GM19372 (cell line): Measurements from ENCODE around the gene SPATA1.
"Not testable (repeated sequence)": the region's sequence is repeated elsewhere in the genome, so short reads cannot be mapped to it uniquely, and the experiment has no call there.

Experiments used
- ATAC-seq: cut with Tn5 transposase; IDR thresholded peaks from one replicate; pipeline ENCODE4 v1.9.1; 2021; ENCODE audit warnings: mild to moderate bottlenecking, low read depth, moderate library complexity; ENCODE audit not compliant: unreplicated experiment

SPATA1 gene

GRCh38 chr1:84507887-84508286, 1.7 kb downstream of the SPATA1 start:
- not testable (repeated sequence) for ATAC-seq

DNA sequence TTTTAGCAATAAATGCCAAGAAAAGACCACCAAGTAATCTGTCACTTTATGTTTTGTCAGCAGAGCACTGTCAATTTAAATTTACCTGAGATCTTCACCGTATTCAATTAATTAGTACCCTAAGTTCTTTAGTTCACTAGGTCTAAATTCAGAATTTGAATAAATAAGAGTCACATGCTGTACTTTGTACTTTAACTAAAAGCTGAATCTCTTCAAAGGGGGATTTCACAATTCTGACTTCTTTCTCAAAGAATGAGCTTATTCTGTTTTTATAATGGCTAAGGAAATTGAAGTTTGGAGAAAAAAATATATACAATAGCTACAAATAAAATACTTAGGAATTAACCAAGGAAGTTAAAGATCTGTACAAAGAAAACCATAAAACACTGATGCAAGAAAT, 2.3 kb downstream of the SPATA1 start:
- ATAC-seq, result no peak

DNA sequence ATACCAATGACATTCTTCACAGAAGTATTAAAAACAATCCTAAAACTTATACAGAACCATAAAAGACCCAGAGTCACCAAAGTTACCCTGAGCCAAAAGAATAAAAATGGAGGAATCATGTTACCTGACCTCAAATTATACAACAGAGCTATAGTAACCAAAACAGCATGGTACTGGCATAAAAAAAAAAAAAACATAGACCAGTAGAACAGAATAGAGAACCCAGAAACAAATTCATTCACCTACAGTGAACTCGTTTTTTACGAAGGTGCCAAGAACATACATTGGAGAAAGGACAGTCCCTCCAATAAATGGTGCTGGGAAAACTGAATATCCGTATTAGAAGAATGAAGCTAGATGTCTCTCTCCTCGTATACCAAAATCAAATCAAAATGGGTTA, 2.8 kb downstream of the SPATA1 start:
- no peak for ATAC-seq

DNA sequence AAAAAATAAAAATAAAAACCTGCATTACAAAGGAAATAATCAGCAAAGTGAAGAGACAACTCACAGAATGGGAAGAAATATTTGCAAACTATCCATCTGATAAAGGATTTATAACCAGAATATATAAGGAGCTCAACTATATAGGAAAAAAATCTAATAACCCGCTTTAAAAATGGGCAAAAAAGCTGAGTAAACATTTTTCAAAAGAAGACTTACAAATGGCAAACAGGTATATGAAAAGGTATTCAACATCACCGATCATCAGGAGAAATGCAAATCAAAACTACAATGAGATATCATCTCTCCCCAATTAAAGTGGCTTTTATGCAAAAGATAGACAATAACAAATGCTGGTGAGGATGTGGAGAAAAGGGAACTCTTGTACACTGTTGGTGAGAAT, 4.0 kb downstream of the SPATA1 start:
- ATAC-seq, result no peak

DNA sequence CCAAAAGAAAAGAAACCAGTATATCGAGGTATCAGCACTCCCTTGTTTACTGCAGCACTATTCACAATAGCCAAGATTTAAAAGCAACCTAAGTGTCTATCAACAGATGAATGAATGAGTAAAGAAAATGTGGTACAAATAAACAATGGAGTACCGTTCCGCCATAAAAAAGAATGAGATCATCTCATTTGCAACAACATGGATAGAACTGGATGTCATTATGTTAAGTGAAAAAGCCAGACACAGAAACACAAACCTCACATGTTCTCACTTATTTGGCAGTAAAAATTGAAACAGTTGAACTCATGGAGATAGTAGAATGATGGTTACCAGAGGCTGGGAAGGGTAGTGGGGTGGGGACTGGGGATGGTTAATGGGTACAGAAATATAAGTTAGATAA, 4.5 kb downstream of the SPATA1 start:
- ATAC-seq, result no peak

- ATAC-seq, result no peak
Measured at GRCh38 chr1:84524590-84524989, 18.4 kb downstream of the SPATA1 start.

GRCh38 chr1:84525779-84526178, 19.6 kb downstream of the SPATA1 start:
- ATAC-seq, result no peak

- no peak for ATAC-seq
Measured at GRCh38 chr1:84538599-84538998, 32.4 kb downstream of the SPATA1 start.

DNA sequence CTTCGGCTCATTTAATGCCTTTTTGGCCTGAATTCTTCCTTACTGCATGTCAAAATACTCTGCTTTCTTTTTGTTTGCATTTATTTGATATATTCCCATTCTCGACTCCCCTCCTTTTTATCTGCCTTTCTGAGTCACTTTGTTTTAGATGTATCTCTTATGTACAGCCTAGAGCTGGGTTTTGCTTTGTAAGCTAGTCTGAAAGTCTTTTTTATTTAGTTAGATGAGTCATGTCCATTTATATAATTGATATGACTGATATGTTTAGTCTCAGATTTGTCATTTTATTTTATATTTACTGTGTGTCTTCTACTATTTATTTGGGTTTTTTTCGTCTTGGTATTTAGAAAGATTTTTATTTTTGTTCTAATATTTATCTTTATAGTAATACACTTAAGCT, 33.8 kb downstream of the SPATA1 start:
- no peak for ATAC-seq

DNA sequence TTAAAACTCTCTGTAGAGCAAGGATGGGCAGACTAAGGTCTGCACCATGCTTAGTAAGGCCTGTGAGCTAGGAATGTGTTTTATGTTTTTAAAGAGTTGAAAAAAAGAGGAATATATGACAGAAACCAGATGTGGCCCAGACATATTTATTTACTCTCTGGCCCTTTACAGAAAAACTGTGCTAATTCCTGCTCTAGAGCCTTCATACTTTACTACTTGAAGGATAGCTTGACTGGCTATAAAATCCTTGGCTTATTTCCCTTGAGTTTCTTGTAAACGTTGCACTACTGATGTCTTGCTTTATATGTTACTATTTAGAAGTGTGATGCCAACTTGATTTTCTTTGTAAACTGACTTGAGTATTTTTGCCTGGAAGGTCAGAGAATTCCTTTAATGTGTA, 34.6 kb downstream of the SPATA1 start:
- ATAC-seq, result no peak

- ATAC-seq, result no peak
Measured at GRCh38 chr1:84541679-84542078, 35.5 kb downstream of the SPATA1 start.

GRCh38 chr1:84550826-84551225, 44.6 kb downstream of the SPATA1 start:
- ATAC-seq, result no peak

- ATAC-seq, result no peak
Measured at GRCh38 chr1:84569216-84569615, 63.0 kb downstream of the SPATA1 start.

GRCh38 chr1:84570436-84571149, 64.4 kb downstream of the SPATA1 start:
- no peak for ATAC-seq

DNA sequence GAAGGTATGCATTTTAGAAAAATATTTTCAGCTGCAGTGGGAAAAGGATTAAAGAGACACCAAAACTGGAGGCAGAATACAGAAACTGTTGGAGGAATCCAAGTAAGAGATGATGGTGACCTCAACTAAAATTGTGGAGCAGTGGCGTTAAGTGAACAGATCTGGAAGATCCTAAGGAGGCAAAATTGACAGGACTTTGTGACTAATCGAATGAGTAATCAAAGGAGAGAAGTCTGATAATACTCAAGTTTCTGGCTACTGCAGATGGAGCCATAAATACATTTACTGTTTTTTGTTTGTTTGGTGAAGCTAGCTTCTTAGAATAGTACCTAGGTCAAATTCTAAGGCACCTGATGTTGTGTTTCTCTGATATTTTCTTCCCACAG, 65.0 kb downstream of the SPATA1 start:
- no peak for ATAC-seq

DNA sequence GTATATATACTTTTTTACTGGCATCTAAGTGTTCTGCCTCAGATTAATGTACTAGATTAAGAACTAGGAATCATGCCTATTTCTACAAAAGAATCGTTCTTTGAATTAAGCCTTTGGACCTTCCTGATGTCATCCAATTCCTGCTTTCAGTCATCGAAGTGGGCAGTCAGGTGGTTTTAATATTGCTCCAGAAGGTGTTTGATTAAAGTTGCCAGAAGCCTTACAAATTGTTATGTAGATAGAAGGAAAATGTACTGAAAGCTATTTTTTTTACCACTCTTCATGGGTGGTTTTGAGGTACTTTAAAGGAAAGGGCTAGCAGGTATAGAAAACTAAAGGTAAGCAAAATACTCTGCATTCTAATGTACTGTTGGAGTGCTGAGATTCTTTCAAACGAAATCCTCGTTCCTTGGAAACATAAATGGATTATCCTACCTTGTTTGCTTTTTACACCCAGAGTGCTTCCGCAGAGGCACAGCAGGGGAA, 67.3 kb downstream of the SPATA1 start:
- ATAC-seq, result no peak

DNA sequence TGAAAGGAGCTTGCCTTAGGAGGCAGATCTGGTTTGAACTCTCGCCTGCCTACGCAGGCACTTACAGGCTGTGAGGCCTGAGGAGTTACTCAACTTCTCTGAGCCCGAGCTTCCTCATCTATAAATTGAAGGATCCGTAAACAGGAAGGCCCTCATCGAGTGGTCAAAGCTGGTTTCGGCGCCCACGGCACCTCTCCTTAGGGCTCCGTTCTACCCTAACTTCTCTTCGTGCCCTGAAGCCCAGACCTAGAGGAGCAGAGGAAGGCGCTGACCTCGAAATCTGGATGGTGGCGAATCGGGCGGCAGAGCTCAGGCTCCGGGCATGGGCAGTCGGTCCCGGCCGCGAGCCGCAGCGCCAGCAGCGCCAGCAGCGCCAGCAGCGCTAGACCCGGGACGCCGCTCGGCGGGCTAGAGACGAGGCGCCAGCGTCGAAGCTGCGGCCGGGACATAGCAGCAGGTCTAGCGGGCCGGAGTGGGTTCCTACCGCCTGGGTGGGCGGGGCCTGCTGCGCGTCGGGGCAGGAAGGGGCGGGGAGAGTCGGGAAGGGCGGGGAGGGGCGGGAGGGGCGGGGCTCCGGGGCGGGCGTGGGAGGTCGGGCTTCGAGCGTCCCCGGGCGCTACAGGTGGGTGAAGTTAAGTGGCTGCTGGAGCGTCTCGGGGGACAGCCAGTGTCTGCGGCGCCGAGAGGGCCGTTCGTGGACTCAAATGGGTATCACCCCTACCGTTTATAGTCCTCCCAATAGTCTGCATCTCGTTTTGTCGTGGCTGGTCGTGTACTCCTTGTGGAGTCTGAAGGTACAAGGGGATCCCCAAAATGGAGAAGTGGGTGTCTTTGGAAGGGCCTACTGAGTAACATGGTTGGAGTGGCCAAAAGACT, 68.0 kb downstream of the SPATA1 start, which contains the start of gene CTBS:
Gene CTBS (minus strand): TSS at position 474 of the 876 bp plus-strand sequence. CDS start 25 bp downstream, at position 449.
- peak; percentile 75 for ATAC-seq

DNA sequence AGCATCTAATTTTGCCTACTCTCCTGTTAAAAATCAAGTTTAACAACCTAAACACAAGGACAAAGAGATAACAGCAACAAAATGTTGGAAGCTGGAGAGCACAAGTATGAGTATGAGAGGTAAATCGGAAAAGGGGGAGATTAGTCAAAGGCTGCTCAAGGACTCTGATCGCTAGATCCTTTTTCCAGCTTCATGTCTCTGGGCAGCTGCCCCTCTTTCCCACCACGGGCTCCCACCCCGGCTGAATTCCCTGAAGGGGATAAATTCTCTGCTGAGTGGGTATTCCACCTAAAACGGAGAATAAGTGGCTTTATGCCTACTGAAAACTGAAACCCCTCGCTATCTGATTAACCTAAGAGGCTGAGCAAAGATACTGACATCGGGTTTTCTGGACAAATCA, 68.8 kb downstream of the SPATA1 start:
- ATAC-seq, result no peak

DNA sequence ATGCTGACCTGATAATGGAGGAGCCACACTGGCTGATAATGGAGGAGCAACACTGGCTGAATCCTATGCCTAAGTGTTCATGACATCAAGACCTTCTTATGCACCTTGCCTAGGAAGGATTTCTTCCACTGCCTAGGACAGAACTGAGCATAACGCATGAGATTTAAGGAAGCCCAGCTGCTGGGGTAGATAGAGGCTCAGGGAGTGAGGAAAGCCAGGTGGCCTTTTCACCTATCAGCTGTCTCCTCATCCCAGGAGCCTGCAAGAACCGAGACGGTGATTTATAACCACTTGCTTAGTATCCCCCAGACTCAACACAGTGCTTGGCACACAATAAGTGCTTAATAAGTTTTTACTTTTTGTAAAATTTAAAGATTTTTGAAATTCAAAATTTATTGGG, 75.5 kb downstream of the SPATA1 start:
- ATAC-seq, result no peak

DNA sequence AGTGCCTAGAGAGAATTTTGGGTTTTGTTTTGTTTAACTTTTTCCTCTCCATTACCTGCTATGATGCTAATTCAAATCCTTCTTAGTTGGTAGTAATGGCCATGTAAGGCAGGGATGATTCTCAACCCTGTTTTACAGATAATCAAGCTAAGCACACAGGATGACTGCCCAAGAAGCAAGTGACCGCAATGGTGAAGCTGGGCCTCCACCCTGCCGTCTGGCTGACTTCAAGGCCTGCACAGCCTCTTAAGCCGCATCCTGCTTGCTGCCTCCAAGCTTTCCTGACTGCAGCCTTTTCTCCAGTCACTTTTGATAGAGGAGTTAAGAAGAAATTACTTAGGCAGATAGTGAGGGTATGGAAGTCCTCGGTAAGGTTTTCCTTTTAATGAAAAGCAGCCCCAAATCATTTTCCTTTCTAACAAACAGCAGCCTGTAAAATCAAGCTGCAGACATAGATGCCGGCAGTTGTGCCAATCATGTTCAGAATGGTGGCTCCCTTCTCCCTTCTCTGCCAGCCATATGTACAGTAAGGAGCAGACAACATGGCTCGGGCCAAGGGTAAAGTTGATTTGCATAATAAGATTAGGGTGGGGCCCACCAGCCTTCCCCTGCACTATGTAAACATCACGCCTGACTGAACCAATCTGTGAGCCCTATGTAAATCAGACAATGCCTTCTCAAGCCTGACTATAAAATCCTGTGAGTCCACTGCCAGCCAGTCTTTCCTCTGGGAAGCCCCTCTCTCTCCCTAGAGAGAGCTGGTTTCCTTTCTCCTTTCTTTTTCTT, 76.8 kb downstream of the SPATA1 start:
- no peak for ATAC-seq

GRCh38 chr1:84583648-84584047, 77.5 kb downstream of the SPATA1 start:
- ATAC-seq, result no peak
